ENCODE data around the gene LRRC57.
"Not testable (repeated sequence)": the region's sequence is repeated elsewhere in the genome, so short reads cannot be mapped to it uniquely, and the experiment has no call there.

Gene LRRC57

GRCh38 chr15:42548249-42549031, at the start of gene LRRC57, which contains the start of gene HAUS2:
LRRC57 (minus strand) TSS chr15:42548793; CDS start chr15:42548434, 359 bp downstream.
HAUS2 (plus strand) TSS chr15:42548838; CDS start chr15:42548873, 35 bp downstream.
- peak; percentile 82 for DNase-seq (ENCODE audit: low read depth)

- no peak for DNase-seq (ENCODE audit: low read depth)
Observed at GRCh38 chr15:42595626-42596240, 47.1 kb upstream of the LRRC57 start.

GRCh38 chr15:42594095-42594494, 45.5 kb upstream of the LRRC57 start:
- no peak for DNase-seq (ENCODE audit: low read depth)

- DNase-seq (ENCODE audit: low read depth): no peak
Observed at GRCh38 chr15:42593143-42593542, 44.5 kb upstream of the LRRC57 start.

- no peak for DNase-seq (ENCODE audit: low read depth)
Observed at GRCh38 chr15:42592716-42593115, 44.1 kb upstream of the LRRC57 start.

GRCh38 chr15:42591238-42591934, 42.8 kb upstream of the LRRC57 start:
- no peak for DNase-seq (ENCODE audit: low read depth)

GRCh38 chr15:42590619-42591237, 42.1 kb upstream of the LRRC57 start:
- no peak for DNase-seq (ENCODE audit: low read depth)

- DNase-seq (ENCODE audit: low read depth): no peak
Observed at GRCh38 chr15:42584031-42584765, 35.6 kb upstream of the LRRC57 start.

GRCh38 chr15:42582569-42583375, 34.2 kb upstream of the LRRC57 start:
- no peak for DNase-seq (ENCODE audit: low read depth)

GRCh38 chr15:42581272-42581730, 32.7 kb upstream of the LRRC57 start:
- peak; percentile 58 for DNase-seq (ENCODE audit: low read depth)

- no peak for DNase-seq (ENCODE audit: low read depth)
Observed at GRCh38 chr15:42578984-42579537, 30.5 kb upstream of the LRRC57 start.

GRCh38 chr15:42577514-42578031, 29.0 kb upstream of the LRRC57 start:
- no peak for DNase-seq (ENCODE audit: low read depth)

- no peak for DNase-seq (ENCODE audit: low read depth)
Observed at GRCh38 chr15:42576776-42577175, 28.2 kb upstream of the LRRC57 start.

- DNase-seq (ENCODE audit: low read depth): no peak
Observed at GRCh38 chr15:42576040-42576594, 27.5 kb upstream of the LRRC57 start.

GRCh38 chr15:42575188-42576039, 26.8 kb upstream of the LRRC57 start, which contains the start of gene STARD9:
STARD9 (plus strand) TSS chr15:42575606; CDS start chr15:42575716, 110 bp downstream.
- DNase-seq (ENCODE audit: low read depth): peak; percentile 92

- DNase-seq (ENCODE audit: low read depth): no peak
Observed at GRCh38 chr15:42558739-42559138, 10.1 kb upstream of the LRRC57 start.

- DNase-seq (ENCODE audit: low read depth): not testable (repeated sequence)
Observed at GRCh38 chr15:42556550-42557207, 8.1 kb upstream of the LRRC57 start.

- no peak for DNase-seq (ENCODE audit: low read depth)
Observed at GRCh38 chr15:42553554-42553953, 5.0 kb upstream of the LRRC57 start.
